KOPT-K1 (cell line): ENCODE results near the gene GARNL3.

Source experiments
- H3K27ac ChIP-seq: fragments of 200-600 bp; sonication (generic); 2 replicates; pipeline ENCODE4 v1.5.1; 2016; ENCODE audit warnings: antibody characterized with exemption, mild to moderate bottlenecking, low read depth, low read length; ENCODE audit not compliant: poor library complexity, severe bottlenecking
- H3K36me3 ChIP-seq: fragments of 200-600 bp; sonication (generic); 2 replicates; pipeline ENCODE4 v1.5.1; 2017; ENCODE audit warnings: antibody characterized with exemption, mild to moderate bottlenecking, low read length, moderate library complexity; ENCODE audit not compliant: insufficient read depth
- H3K9me3 ChIP-seq: fragments of 200-600 bp; sonication (generic); 2 replicates; pipeline ENCODE4 v1.5.1; 2017; ENCODE audit warnings: antibody characterized with exemption, low read length, mild to moderate bottlenecking; ENCODE audit not compliant: insufficient read depth, poor library complexity, severe bottlenecking

GARNL3 gene

GRCh38 chr9:127229691-127230417 lies 34.7 kb upstream of the GARNL3 start:
- H3K36me3 ChIP-seq: no peaks in the 10 kb centered on the region
- no peak overlapping the region for H3K27ac ChIP-seq
- no peaks in the 10 kb centered on the region for H3K9me3 ChIP-seq

DNA sequence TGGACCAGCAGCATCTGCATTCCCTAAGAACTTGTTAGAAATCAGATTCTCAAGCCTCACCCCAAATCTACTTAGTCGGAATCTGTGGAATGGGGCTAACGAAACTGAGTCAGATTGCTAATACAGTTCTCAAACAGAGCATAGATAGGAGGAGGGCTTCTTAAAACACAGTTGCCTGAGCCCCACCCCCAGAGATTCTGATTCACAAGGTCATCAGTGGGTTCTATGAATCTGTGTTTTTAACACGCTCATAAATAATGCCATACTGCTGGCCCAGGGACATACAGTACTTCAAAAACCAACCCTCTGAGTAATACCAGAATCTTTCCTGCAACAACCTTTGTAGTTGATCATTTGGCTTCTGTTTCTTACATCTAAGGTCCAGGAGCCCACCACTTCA lies 32.9 kb upstream of the GARNL3 start:
- no peak overlapping the region for H3K27ac ChIP-seq
- no peaks in the 10 kb centered on the region for H3K36me3 ChIP-seq
- H3K9me3 ChIP-seq: no peaks in the 10 kb centered on the region

DNA sequence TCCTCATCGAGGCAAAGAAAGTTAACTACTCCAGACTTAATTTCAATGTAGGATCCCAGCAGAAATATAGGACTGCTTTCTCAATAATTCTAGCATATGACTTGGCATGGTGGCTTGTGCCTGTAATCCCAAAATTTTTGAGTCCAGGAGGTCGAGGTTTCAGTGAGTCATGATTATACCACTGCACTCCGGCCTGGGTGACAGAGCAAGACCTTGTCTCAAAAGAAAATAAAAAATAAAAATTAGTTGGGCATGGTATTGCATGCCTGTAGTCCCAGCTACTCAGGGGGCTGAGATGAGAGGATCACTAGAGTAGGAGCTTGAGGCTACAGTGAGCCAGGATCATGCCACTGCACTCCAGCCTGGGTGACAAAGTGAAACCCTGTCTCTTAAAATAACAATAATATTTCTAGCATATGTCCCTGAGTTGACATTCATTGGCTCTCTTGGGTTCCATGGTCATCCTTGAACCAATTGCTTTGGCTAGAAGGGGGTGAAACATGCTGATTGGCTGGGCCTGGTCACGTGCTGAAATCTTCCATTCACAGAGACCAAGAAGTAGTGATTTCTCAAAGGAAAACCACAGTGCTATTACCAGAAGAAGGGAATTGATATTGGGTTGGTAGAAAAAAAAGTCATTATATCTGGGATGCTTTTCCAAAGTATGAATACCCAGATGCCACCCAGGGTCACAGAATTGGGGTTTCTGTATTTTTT lies 31.6 kb upstream of the GARNL3 start:
- Histone ChIP-seq H3K36me3 (no peaks in the 10 kb centered on the region), H3K9me3 (no peaks in the 10 kb centered on the region), H3K27ac (no peak overlapping the region)

- H3K27ac ChIP-seq: no peak overlapping the region
- no peaks in the 10 kb centered on the region for H3K9me3 ChIP-seq
- H3K36me3 ChIP-seq: no peaks in the 10 kb centered on the region
Measured at GRCh38 chr9:127233550-127233949, 31.0 kb upstream of the GARNL3 start.

GRCh38 chr9:127233989-127234388 lies 30.6 kb upstream of the GARNL3 start:
- no peaks in the 10 kb centered on the region for H3K36me3 ChIP-seq
- no peaks in the 10 kb centered on the region for H3K9me3 ChIP-seq
- no peak overlapping the region for H3K27ac ChIP-seq

DNA sequence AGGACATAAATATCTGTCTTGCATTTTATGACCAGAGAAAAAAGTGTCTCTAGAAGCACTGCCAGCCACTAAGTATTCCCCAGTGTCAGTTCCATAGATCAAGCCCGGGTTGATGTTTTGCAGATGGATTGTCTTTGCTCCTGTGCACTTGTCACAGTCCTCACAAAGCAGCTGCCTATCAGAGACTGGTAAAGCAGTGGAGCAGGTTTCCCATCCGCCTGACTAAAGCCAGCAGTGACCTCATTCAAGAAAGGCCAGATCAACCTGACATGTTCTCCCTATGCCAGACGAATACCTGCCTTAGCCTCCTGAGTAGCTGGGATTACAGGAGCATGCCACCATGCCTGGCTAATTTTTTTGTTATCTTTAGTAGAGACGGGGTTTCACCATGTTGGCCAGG lies 26.8 kb upstream of the GARNL3 start:
- H3K9me3 ChIP-seq: no peaks in the 10 kb centered on the region
- no peak overlapping the region for H3K27ac ChIP-seq
- H3K36me3 ChIP-seq: no peaks in the 10 kb centered on the region

- Histone ChIP-seq H3K27ac (no peak overlapping the region), H3K9me3 (no peaks in the 10 kb centered on the region), H3K36me3 (no peaks in the 10 kb centered on the region)
Measured at GRCh38 chr9:127241354-127241753, 23.2 kb upstream of the GARNL3 start.

- no peak overlapping the region for H3K27ac ChIP-seq
- no peaks in the 10 kb centered on the region for H3K36me3 ChIP-seq
- no peaks in the 10 kb centered on the region for H3K9me3 ChIP-seq
Measured at GRCh38 chr9:127244609-127245601, 19.7 kb upstream of the GARNL3 start.

DNA sequence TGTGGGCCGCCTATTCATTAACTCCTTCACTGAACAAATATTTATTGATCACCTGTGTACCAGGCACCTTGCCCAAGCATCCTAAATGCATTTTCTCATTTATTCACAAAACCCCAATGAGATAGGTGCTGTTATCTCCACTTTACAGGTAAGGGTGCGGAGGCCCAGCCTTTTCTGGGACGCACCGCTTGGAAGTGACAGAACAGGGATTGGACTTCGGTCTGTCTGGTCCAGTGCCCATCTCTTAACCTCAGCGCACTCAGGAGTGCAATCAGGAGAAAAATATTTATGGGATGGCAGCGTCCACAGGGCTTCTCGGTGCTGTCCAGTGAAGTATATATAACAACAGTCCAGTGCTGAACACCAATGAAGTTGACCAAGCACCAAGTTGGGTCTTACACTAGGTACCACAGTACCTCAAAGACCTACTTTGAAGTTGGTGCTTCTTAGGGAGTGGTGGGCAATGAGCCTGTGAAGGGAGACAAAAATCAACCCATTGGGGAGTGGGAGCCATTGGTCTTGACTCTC lies 18.9 kb upstream of the GARNL3 start:
- H3K9me3 ChIP-seq: no peaks in the 10 kb centered on the region
- H3K36me3 ChIP-seq: no peaks in the 10 kb centered on the region
- H3K27ac ChIP-seq: no peak overlapping the region

DNA sequence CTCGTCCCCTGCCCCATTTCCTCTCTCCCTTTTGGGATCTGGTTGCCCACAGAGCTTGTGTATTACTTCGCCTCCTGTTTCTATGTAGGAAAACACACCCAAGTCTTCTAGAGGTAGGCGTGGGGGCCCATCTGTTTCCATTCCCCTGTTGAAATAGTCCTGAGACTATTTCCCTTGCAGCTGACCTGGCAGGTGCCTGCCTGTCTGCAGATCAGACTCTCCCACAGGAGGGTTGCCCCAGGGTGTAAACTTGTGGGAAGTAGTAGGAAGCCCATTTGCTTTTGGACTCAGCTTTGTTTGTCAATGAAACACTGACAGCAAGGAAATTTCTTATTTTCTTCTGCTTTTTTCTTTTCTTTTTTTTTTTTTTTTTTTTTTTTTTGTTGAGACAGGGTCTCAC lies 16.3 kb upstream of the GARNL3 start:
- Histone ChIP-seq H3K36me3 (no peaks in the 10 kb centered on the region), H3K9me3 (no peaks in the 10 kb centered on the region), H3K27ac (no peak overlapping the region)

DNA sequence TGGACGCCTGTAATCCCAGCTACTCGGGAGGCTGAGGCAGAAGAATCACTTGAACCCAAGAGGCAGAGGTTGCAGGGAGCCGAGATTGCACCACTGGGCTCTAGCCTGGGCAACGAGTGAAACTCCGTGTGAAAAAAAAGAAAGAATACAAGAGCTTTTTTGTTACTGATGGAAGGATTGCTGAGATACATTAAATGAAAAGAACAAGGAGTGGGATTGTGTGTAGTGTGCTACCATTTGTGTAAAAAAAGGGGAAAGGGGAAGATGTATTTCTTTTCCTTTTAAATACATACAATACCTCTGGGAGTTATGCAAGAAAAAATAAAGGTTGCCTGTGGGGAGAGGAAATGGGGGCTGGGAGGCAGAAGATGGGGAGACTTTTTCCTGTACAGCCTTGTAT lies 14.7 kb upstream of the GARNL3 start:
- H3K27ac ChIP-seq: no peak overlapping the region
- H3K9me3 ChIP-seq: no peaks in the 10 kb centered on the region
- H3K36me3 ChIP-seq: no peaks in the 10 kb centered on the region

GRCh38 chr9:127250896-127251391 lies 13.6 kb upstream of the GARNL3 start:
- Histone ChIP-seq H3K9me3 (no peaks in the 10 kb centered on the region), H3K27ac (no peak overlapping the region), H3K36me3 (no peaks in the 10 kb centered on the region)

GRCh38 chr9:127252410-127253318 lies 11.9 kb upstream of the GARNL3 start:
- Histone ChIP-seq H3K27ac (no peak overlapping the region), H3K36me3 (no peaks in the 10 kb centered on the region), H3K9me3 (no peaks in the 10 kb centered on the region)

DNA sequence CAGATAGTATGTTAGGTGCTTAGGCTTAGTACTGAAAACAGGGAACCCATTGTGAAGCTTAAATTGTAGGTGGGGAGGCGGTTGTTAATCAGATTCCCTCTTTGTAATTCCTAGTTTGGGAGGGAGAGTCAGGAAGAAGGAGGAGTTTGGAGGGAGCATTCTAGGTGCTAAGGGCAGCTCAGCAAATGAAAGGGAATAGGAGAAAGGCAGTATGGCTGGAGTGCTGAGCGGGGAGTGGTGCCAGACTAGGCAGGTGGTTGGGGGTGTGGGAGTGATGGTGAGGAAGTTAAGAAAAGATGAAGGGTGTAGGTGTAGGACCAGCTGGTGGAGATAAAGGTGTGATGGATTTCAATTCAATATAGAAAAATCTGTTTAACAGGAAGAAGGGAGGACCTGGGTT lies 11.1 kb upstream of the GARNL3 start:
- H3K36me3 ChIP-seq: no peaks in the 10 kb centered on the region
- H3K9me3 ChIP-seq: no peaks in the 10 kb centered on the region
- H3K27ac ChIP-seq: no peak overlapping the region
